Hepatocyte (in vitro differentiated cells): ENCODE data around the gene BPIFA1.

Experiments used
- EZH2 ChIP-seq: fragments of 200-600 bp; sonication (generic); IDR thresholded peaks from 2 replicates; pipeline ENCODE4 v1.6.1; 2016; ENCODE audit warnings: antibody characterized with exemption, mild to moderate bottlenecking, borderline replicate concordance
- TF ChIP-seq, protein P1 (sequence below): fragments of 200-600 bp; sonication (generic); IDR thresholded peaks from 2 replicates; pipeline ENCODE4 v1.5.1; 2016; ENCODE audit warnings: antibody characterized with exemption, mild to moderate bottlenecking; ENCODE audit not compliant: poor library complexity

DNA sequence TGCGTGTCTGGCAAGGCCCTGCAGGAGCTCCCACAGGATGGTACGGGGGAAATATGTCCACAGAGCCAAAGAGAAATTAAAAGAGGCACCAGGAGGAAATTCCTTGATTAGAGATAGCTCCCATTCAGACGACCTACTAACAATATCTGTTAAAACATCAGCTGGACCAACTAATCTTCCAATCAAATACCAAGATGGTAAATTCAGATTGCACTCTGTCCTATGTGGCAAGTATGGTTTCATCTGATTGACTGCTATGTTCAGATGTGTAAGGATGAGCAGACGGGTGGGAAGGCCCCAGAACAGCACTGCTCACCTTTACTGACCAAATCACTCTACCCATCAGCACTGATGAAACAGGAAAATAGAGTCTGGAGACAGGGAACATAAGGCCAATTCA is 48.3 kb upstream of the BPIFA1 start:
- TF ChIP-seq, protein P1, sequence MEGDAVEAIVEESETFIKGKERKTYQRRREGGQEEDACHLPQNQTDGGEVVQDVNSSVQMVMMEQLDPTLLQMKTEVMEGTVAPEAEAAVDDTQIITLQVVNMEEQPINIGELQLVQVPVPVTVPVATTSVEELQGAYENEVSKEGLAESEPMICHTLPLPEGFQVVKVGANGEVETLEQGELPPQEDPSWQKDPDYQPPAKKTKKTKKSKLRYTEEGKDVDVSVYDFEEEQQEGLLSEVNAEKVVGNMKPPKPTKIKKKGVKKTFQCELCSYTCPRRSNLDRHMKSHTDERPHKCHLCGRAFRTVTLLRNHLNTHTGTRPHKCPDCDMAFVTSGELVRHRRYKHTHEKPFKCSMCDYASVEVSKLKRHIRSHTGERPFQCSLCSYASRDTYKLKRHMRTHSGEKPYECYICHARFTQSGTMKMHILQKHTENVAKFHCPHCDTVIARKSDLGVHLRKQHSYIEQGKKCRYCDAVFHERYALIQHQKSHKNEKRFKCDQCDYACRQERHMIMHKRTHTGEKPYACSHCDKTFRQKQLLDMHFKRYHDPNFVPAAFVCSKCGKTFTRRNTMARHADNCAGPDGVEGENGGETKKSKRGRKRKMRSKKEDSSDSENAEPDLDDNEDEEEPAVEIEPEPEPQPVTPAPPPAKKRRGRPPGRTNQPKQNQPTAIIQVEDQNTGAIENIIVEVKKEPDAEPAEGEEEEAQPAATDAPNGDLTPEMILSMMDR = no peak
- TF ChIP-seq EZH2 = no peak
